AG04449 (cell line): Measurements from ENCODE around the gene CFAP20.

Experiments
- CTCF ChIA-PET: fragments of 350-600 bp; formaldehyde crosslinking; extraction: SDS; loops from one replicate; lab custom pipeline; 2021; ENCODE audit warnings: antibody characterized with exemption; lab: Yijun Ruan, JAX
- POLR2A ChIA-PET: fragments of 400-600, 350-600 bp; formaldehyde crosslinking; extraction: SDS; loops from one replicate; lab custom pipeline; 2020; ENCODE audit warnings: antibody characterized with exemption, inconsistent platforms; lab: Yijun Ruan, JAX
- DNase-seq: peaks from one replicate; pipeline ENCODE4 v3.0.0-alpha.2; 2010; ENCODE audit warnings: low read depth, low spot score
- H3K4me3 ChIP-seq: 2 replicates; pipeline ENCODE4 v1.5.1; 2011; ENCODE audit warnings: low read depth, mild to moderate bottlenecking, control low read depth, low read length
- CTCF ChIP-seq: IDR thresholded peaks from one replicate; pipeline ENCODE4 v1.5.1; 2011; ENCODE audit warnings: mild to moderate bottlenecking, moderate library complexity, low read length, control low read depth, inconsistent platforms; ENCODE audit not compliant: insufficient read depth; ENCODE audit errors: missing control alignments

CFAP20 gene

GRCh38 chr16:58087209-58087913 is 41.8 kb downstream of the CFAP20 start:
- DNase-seq: no peak
- TF ChIP-seq CTCF: no peak
- CTCF ChIA-PET: interaction anchor here (1.6 kb wide), 1 partner anchor 10 kb away, joined by 4 read pairs; no protein-coding TSS in a partner anchor

GRCh38 chr16:58086381-58087208 is 42.6 kb downstream of the CFAP20 start:
- ChIA-PET POLR2A (no interaction called here), CTCF (no interaction called here)
- no peak overlapping the region for H3K4me3 ChIP-seq
- DNase-seq: no peak
- TF ChIP-seq CTCF: no peak

More at GRCh38 chr16:58087209-58087913, 41.8 kb downstream of the CFAP20 start:
- H3K4me3 ChIP-seq: no peak overlapping the region
- POLR2A ChIA-PET: no interaction called here

- H3K4me3 ChIP-seq: no peak overlapping the region
- POLR2A ChIA-PET: no interaction called here
- CTCF ChIA-PET: no interaction called here
- TF ChIP-seq CTCF: no peak
- DNase-seq: no peak
Measured at GRCh38 chr16:58085584-58086251, 43.5 kb downstream of the CFAP20 start.

GRCh38 chr16:58085171-58085570 is 44.0 kb downstream of the CFAP20 start:
- CTCF ChIA-PET: interaction anchor here (1.1 kb wide), 1 partner anchor 12 kb away, joined by 4 read pairs; no protein-coding TSS in a partner anchor
- no peak for TF ChIP-seq CTCF
- H3K4me3 ChIP-seq: no peak overlapping the region
- POLR2A ChIA-PET: no interaction called here
- no peak for DNase-seq

- TF ChIP-seq CTCF: no peak
- POLR2A ChIA-PET: no interaction called here
- DNase-seq: no peak
- CTCF ChIA-PET: interaction anchor here (1.1 kb wide), 1 partner anchor 12 kb away, joined by 4 read pairs; no protein-coding TSS in a partner anchor
- H3K4me3 ChIP-seq: no peak overlapping the region
Measured at GRCh38 chr16:58084635-58085034, 44.5 kb downstream of the CFAP20 start.
